ENCODE results near the gene ARMC9.

DNA sequence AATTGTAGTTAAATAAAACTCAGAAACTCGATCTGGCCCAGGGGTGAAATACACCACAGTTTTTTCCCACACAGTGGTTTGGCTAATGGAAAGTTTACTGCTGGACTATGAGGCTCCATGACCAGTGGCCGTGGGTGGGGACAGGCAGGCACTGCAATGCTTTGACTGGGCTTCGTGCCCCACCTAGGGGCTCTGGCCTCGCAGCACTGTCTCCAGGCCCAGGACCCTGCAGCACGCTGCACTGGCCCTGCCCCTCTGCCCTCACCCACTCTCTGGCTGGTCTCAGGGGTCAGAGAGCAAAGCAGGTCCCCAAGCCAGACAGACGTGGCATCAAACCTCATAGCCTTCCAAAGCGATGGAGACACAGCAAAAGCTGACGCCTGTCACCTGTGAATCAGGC lies 183.7 kb downstream of the ARMC9 start:
- TF ChIP-seq, protein P1, sequence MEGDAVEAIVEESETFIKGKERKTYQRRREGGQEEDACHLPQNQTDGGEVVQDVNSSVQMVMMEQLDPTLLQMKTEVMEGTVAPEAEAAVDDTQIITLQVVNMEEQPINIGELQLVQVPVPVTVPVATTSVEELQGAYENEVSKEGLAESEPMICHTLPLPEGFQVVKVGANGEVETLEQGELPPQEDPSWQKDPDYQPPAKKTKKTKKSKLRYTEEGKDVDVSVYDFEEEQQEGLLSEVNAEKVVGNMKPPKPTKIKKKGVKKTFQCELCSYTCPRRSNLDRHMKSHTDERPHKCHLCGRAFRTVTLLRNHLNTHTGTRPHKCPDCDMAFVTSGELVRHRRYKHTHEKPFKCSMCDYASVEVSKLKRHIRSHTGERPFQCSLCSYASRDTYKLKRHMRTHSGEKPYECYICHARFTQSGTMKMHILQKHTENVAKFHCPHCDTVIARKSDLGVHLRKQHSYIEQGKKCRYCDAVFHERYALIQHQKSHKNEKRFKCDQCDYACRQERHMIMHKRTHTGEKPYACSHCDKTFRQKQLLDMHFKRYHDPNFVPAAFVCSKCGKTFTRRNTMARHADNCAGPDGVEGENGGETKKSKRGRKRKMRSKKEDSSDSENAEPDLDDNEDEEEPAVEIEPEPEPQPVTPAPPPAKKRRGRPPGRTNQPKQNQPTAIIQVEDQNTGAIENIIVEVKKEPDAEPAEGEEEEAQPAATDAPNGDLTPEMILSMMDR (conservative IDR thresholded peaks at IDR 0.05; ENCODE audit: low read depth, low read length), result no peak
- no peak for TF ChIP-seq EZH2 (IDR thresholded peaks at IDR 0.05; ENCODE audit: borderline replicate concordance, low read depth, low read length, poor library complexity, severe bottlenecking)
